Coronary artery (tissue), 2 donors: ENCODE results near the gene DGKI.

ENCODE experiments used
- DNase-seq: peaks from one replicate; pipeline ENCODE4 v3.0.0-alpha.2; 2017; ENCODE audit warnings: low spot score
- H3K27ac ChIP-seq, 2 donors: fragments of 200-600 bp; sonication (generic); one replicate each; pipeline ENCODE4 v1.5.1; 2016 to 2019
- H3K4me3 ChIP-seq: fragments of 200-600 bp; sonication (generic); 2 replicates; pipeline ENCODE4 v1.5.1; 2016; ENCODE audit warnings: mild to moderate bottlenecking, moderate library complexity
- TF ChIP-seq, protein P1 (sequence below): fragments of 200-600 bp; sonication (generic); IDR thresholded peaks from one replicate; pipeline ENCODE4 v1.5.1; 2019; ENCODE audit warnings: antibody characterized with exemption

Gene DGKI

DNA sequence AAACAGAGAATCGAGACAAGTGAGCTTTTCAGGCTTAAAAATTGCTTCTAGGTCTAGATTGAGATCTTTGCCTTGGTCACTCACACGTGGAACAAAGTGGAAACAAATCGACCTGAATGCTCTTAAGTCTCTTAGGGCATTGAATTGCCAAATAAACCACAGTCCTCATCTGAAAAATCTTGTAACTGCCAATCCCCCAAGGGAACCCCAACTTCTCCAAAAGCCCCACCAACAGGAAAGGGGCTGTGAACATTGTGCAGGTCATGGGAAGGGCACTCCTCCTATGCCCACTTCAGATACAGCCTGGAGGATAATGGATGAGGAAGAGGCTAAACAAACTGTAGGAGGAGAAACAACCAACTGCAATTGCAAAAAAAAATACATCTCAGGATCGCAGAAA, 91.3 kb downstream of the DGKI start:
- Histone ChIP-seq H3K4me3 (no peak overlapping the region), H3K27ac (no peak overlapping the region)
- DNase-seq: no peak
- TF ChIP-seq, protein P1, sequence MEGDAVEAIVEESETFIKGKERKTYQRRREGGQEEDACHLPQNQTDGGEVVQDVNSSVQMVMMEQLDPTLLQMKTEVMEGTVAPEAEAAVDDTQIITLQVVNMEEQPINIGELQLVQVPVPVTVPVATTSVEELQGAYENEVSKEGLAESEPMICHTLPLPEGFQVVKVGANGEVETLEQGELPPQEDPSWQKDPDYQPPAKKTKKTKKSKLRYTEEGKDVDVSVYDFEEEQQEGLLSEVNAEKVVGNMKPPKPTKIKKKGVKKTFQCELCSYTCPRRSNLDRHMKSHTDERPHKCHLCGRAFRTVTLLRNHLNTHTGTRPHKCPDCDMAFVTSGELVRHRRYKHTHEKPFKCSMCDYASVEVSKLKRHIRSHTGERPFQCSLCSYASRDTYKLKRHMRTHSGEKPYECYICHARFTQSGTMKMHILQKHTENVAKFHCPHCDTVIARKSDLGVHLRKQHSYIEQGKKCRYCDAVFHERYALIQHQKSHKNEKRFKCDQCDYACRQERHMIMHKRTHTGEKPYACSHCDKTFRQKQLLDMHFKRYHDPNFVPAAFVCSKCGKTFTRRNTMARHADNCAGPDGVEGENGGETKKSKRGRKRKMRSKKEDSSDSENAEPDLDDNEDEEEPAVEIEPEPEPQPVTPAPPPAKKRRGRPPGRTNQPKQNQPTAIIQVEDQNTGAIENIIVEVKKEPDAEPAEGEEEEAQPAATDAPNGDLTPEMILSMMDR: no peak

DNA sequence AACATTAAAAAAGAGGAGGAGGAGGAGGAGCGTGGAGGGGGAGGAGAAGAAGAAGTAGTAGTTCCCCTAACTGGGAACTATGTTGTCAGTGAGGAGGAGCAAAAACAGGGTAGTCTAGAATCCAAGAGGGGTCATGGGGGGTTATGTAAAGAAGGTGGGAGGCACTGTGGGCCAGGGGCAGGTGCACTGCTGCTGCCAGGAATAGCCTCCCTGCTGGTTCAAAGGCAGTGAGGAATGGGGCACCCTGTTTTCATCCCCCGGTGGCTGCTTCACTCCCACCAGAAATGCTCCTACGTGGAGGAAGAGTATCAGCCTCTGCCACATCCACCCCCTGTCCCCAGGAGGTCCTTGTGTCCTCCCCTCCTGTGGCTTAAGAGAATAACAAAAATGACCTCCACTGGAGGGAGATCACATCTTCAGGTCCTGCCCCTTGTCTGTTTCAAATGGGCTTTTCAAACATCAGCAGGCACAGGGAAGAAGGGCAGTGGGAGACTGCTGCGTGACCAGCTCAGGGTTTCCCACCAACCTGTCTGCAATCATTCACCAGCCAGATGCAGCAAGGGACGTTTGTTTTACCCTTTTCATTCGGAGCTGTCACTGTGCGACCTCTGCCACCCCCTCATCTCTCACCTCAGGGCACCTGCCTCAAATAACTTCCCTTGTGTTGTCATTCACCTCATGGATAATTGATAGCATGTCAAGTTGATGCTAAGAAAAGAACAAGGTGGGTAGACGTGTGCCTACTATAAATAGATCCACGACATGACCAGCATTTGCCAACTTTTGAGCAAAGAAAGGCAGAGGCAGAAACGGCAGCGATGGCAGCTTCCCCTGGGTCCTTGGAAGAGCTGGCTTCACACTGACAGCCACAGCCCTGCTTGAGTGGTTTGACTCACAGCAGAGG, 92.6 kb downstream of the DGKI start:
- H3K4me3 ChIP-seq: peak overlapping the region; percentile 3
- TF ChIP-seq, protein P1: no peak
- H3K27ac ChIP-seq: no peak overlapping the region
- no peak for DNase-seq

DNA sequence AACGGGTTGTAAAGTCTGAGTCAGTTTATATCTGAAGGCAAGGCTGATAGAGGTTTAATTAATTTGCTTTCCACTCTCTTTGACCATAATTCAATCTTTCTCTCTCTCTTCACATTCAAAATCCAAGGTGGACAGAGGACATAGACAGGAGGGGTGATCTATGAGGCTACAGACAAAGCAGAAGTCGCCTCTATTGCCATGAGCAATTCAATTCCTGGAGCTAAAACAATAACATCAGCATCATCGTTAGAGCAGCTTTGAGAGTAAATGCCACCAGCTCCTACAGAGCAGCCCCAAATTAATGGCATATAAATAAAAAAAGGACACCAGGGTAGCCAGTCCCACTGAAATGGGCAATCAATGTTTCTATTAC, 93.2 kb downstream of the DGKI start:
- TF ChIP-seq, protein P1: no peak
- no peak for DNase-seq
- Histone ChIP-seq H3K4me3 (no peak overlapping the region), H3K27ac (no peak overlapping the region)

DNA sequence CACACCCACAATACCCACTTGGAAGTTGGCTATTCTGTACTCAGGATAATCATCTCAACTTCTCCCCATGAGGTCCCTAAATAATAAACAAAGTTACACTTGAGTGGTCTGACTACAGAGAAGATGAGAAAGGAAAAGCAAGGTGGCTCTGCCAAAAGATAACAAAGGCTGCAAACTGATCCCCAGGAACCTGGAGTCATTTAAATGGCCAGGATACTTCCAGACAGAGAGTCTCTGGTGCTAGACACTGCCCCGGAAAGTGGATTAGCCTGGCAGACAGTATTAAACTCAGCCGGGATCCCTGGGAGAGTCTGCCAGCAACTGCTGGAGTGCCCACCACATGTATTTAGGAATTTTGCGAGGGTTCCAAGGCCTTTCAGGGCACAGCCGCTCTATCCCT, 93.7 kb downstream of the DGKI start:
- TF ChIP-seq, protein P1: no peak
- no peak overlapping the region for H3K4me3 ChIP-seq
- H3K27ac ChIP-seq: no peak overlapping the region

DNA sequence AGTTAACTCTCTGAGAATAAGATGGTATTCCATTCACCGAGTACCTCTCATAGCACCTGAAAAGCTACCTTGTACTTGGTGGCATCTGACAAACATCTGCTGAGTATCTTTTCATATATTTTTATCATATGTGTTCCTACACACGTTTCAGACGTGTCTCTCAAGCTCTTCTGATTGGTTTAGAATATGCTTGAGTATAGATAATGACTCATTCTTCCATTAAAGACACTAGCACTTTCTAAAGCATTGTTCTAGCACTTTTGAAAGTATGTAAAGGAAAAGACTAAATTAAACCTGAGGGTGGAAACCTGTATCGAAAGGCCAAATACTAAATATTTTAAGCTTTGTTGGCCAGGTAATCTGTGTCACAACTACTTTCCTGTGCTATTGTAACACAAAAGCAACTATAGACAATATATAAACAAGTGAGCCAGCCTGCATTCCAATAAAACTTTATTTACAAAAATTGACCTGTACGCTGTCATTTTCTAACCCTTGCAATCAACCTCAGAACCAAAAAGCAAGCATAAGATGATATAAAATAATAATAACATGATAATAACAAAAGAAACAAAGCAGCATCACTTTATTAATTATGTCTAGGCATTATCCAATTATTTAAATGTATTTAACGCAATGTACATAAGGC, 95.3 kb downstream of the DGKI start:
- TF ChIP-seq, protein P1: no peak
- H3K4me3 ChIP-seq: no peak overlapping the region
- no peak overlapping the region for H3K27ac ChIP-seq
- no peak for DNase-seq

More for the DNA sequence above, 93.7 kb downstream of the DGKI start:
- no peak for DNase-seq

DNA sequence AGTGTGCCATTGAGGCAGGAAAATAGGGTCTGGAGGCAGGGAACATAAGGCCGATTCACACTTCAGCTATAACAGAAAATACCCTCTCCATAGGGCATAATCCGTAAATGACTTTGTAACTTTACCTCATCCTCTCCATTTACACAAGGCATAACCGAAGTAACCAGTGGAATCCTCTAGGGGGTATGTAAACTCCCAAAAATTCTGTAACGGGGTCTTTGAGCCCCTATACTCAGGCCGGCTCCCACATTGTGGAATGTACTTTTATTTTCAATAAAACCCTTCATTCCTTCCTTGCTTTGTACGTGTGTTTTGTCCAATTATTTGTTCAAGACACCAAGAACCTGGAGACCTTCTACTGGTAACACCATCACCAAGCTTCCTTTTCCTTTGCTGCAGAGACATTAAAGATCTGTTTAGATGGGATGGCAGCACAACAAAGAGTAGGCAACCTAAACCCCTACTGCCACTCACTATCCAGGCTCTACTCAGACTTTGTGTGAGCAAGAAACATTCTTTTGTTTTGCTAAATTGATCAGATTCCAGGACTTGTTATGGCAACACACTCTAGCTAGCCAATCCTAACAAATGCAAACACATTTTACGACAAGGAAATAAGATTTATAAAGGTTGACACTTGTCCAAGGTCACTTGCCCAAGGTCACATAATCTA, 99.3 kb downstream of the DGKI start:
- Histone ChIP-seq H3K27ac (no peak overlapping the region), H3K4me3 (no peak overlapping the region)
- TF ChIP-seq, protein P1: no peak
- DNase-seq: no peak
